ENCODE results near the gene OPN1LW.

GRCh38 chrX:154140742-154141141 lies 3.3 kb upstream of the OPN1LW start:
- TF ChIP-seq POLR2AphosphoS5 (IDR thresholded peaks at IDR 0.05; ENCODE audit: low read depth, low read length) (no peak), REST (IDR thresholded peaks at IDR 0.05; ENCODE audit: insufficient read depth in 1 of 2, low read depth in 2 of 2, low read length in 2 of 2) (no peak), SIN3A (IDR thresholded peaks at IDR 0.05; ENCODE audit: borderline replicate concordance, insufficient read depth, low read length) (no peak)

Measured in PFSK-1 (cell line).